Measurements from ENCODE around the gene FA2H.

FA2H gene

GRCh38 chr16:74718741-74719610, 55.6 kb downstream of the FA2H start:
- H3K27me3 ChIP-seq (ENCODE audit: insufficient read depth, poor library complexity, severe bottlenecking): no peaks in the 10 kb centered on the region
- no peak overlapping the region for H3K4me3 ChIP-seq (ENCODE audit: severe bottlenecking)
- DNase-seq (ENCODE audit: low spot score) (no peak), ATAC-seq (ENCODE audit: low read depth) (no peak)
- no peaks in the 10 kb centered on the region for H3K9me3 ChIP-seq (ENCODE audit: severe bottlenecking)
- no peak for TF ChIP-seq CTCF (IDR thresholded peaks at IDR 0.05; ENCODE audit: poor library complexity, severe bottlenecking)
- H3K27ac ChIP-seq (ENCODE audit: poor library complexity, severe bottlenecking): no peak overlapping the region
- no peaks in the 10 kb centered on the region for H3K4me1 ChIP-seq (ENCODE audit: insufficient read depth, poor library complexity, severe bottlenecking)
- H3K36me3 ChIP-seq (ENCODE audit: low read depth): no peaks in the 10 kb centered on the region

- no peaks in the 10 kb centered on the region for H3K27me3 ChIP-seq (ENCODE audit: insufficient read depth, poor library complexity, severe bottlenecking)
- no peak for DNase-seq (ENCODE audit: low spot score)
- no peak overlapping the region for H3K4me3 ChIP-seq (ENCODE audit: severe bottlenecking)
- TF ChIP-seq CTCF (IDR thresholded peaks at IDR 0.05; ENCODE audit: poor library complexity, severe bottlenecking): no peak
- H3K36me3 ChIP-seq (ENCODE audit: low read depth): no peaks in the 10 kb centered on the region
- ATAC-seq (ENCODE audit: low read depth): no peak
- no peak overlapping the region for H3K27ac ChIP-seq (ENCODE audit: poor library complexity, severe bottlenecking)
- H3K4me1 ChIP-seq (ENCODE audit: insufficient read depth, poor library complexity, severe bottlenecking): no peaks in the 10 kb centered on the region
- H3K9me3 ChIP-seq (ENCODE audit: severe bottlenecking): no peaks in the 10 kb centered on the region
Observed at GRCh38 chr16:74718140-74718539, 56.5 kb downstream of the FA2H start.

GRCh38 chr16:74717367-74717766, 57.3 kb downstream of the FA2H start:
- Histone ChIP-seq H3K36me3 (ENCODE audit: low read depth) (no peaks in the 10 kb centered on the region), H3K27ac (ENCODE audit: poor library complexity, severe bottlenecking) (no peak overlapping the region), H3K4me1 (ENCODE audit: insufficient read depth, poor library complexity, severe bottlenecking) (no peaks in the 10 kb centered on the region), H3K9me3 (ENCODE audit: severe bottlenecking) (no peaks in the 10 kb centered on the region), H3K4me3 (ENCODE audit: severe bottlenecking) (no peak overlapping the region), H3K27me3 (ENCODE audit: insufficient read depth, poor library complexity, severe bottlenecking) (no peaks in the 10 kb centered on the region)
- no peak for TF ChIP-seq CTCF (IDR thresholded peaks at IDR 0.05; ENCODE audit: poor library complexity, severe bottlenecking)
- DNase-seq (ENCODE audit: low spot score): no peak
- no peak for ATAC-seq (ENCODE audit: low read depth)

GRCh38 chr16:74716355-74716754, 58.3 kb downstream of the FA2H start:
- no peaks in the 10 kb centered on the region for H3K36me3 ChIP-seq (ENCODE audit: low read depth)
- no peaks in the 10 kb centered on the region for H3K4me1 ChIP-seq (ENCODE audit: insufficient read depth, poor library complexity, severe bottlenecking)
- no peaks in the 10 kb centered on the region for H3K9me3 ChIP-seq (ENCODE audit: severe bottlenecking)
- H3K27me3 ChIP-seq (ENCODE audit: insufficient read depth, poor library complexity, severe bottlenecking): no peaks in the 10 kb centered on the region
- H3K27ac ChIP-seq (ENCODE audit: poor library complexity, severe bottlenecking): no peak overlapping the region
- ATAC-seq (ENCODE audit: low read depth): no peak
- H3K4me3 ChIP-seq (ENCODE audit: severe bottlenecking): no peak overlapping the region
- no peak for TF ChIP-seq CTCF (IDR thresholded peaks at IDR 0.05; ENCODE audit: poor library complexity, severe bottlenecking)
- DNase-seq (ENCODE audit: low spot score): no peak

- Histone ChIP-seq H3K27ac (ENCODE audit: poor library complexity, severe bottlenecking) (no peak overlapping the region), H3K4me3 (ENCODE audit: severe bottlenecking) (no peak overlapping the region), H3K36me3 (ENCODE audit: low read depth) (no peaks in the 10 kb centered on the region), H3K4me1 (ENCODE audit: insufficient read depth, poor library complexity, severe bottlenecking) (peaks cover 3% of the 10 kb centered on the region), H3K9me3 (ENCODE audit: severe bottlenecking) (no peaks in the 10 kb centered on the region), H3K27me3 (ENCODE audit: insufficient read depth, poor library complexity, severe bottlenecking) (no peaks in the 10 kb centered on the region)
- ATAC-seq (ENCODE audit: low read depth): no peak
- no peak for TF ChIP-seq CTCF (IDR thresholded peaks at IDR 0.05; ENCODE audit: poor library complexity, severe bottlenecking)
- no peak for DNase-seq (ENCODE audit: low spot score)
Observed at GRCh38 chr16:74713876-74714275, 60.7 kb downstream of the FA2H start.
